Caco-2 (cell line): Measurements from ENCODE around the gene OR52N5. TPM values are rescaled to one million over a fixed set of nuclear protein-coding genes. Genes with fewer than 3 reads are reported as not detected.

ENCODE experiments used
- BruUV-seq: library from RNA; stranded (reverse); fragments of 400-500 nt; replicated peaks from 2 replicates; lab custom pipeline; 2021; lab: Mats Ljungman, UMichigan
- CTCF ChIA-PET: fragments of 300-600 bp; sonication (Branson Sonifier 250); formaldehyde crosslinking; loops from one replicate; lab custom pipeline; 2022; ENCODE audit warnings: antibody characterized with exemption; lab: Charles Lee
- POLR2A ChIA-PET: fragments of 300-600 bp; sonication (Branson Sonifier 250); formaldehyde crosslinking; loops from one replicate; lab custom pipeline; 2022; ENCODE audit warnings: antibody characterized with exemption; lab: Charles Lee
- DNase-seq, 2 experiments: peaks; one replicate each; pipeline versions ENCODE4 v3.0.0 to v3.0.0-alpha.2; 2020 to 2022
- H3K27me3 ChIP-seq: replicated peaks from 2 replicates; pipeline ENCODE4 v1.6.0; 2011; ENCODE audit warnings: low read length; ENCODE audit not compliant: control insufficient read depth, insufficient read depth
- H3K36me3 ChIP-seq: 2 replicates; pipeline ENCODE4 v1.5.1; 2011; ENCODE audit warnings: low read length; ENCODE audit not compliant: control insufficient read depth, insufficient read depth
- H3K4me1 ChIP-seq: fragments of 250-450 bp; sonication (Bioruptor Pico); 2 replicates; pipeline ENCODE4 v1.5.1; 2020; ENCODE audit warnings: mild to moderate bottlenecking
- H3K4me3 ChIP-seq: 2 replicates; pipeline ENCODE4 v1.5.1; 2011; ENCODE audit warnings: low read depth, mild to moderate bottlenecking, control low read depth, low read length
- H3K9me3 ChIP-seq: fragments of 250-450 bp; sonication (Bioruptor Pico); 2 replicates; pipeline ENCODE4 v1.5.1; 2020; ENCODE audit warnings: mild to moderate bottlenecking, moderate library complexity
- H3K27ac Mint-ChIP-seq: one replicate; pipeline ENCODE4 v1.8.0; 2022; ENCODE audit warnings: mixed read lengths; ENCODE audit not compliant: unreplicated experiment
- H3K27me3 Mint-ChIP-seq: one replicate; pipeline ENCODE4 v1.8.0; 2022; ENCODE audit warnings: mixed read lengths; ENCODE audit not compliant: insufficient read depth, unreplicated experiment
- H3K36me3 Mint-ChIP-seq: one replicate; pipeline ENCODE4 v1.8.0; 2022; ENCODE audit warnings: mild to moderate bottlenecking, mixed read lengths; ENCODE audit not compliant: insufficient read depth, unreplicated experiment
- H3K4me1 Mint-ChIP-seq: one replicate; pipeline ENCODE4 v1.8.0; 2022; ENCODE audit warnings: low read depth, mixed read lengths; ENCODE audit not compliant: unreplicated experiment
- H3K4me3 Mint-ChIP-seq: one replicate; pipeline ENCODE4 v1.8.0; 2022; ENCODE audit warnings: mild to moderate bottlenecking, moderate library complexity, mixed read lengths; ENCODE audit not compliant: unreplicated experiment
- H3K9me3 Mint-ChIP-seq: one replicate; pipeline ENCODE4 v1.8.0; 2022; ENCODE audit warnings: mixed read lengths; ENCODE audit not compliant: unreplicated experiment
- CTCF ChIP-seq, 2 experiments: fragments of 200-600 bp in 1 of 2; IDR thresholded peaks; 1 replicate in 1 of 2; 2 replicates in 1 of 2; pipeline versions ENCODE4 v1.5.1 to v1.8.0; 2011 to 2022; ENCODE audit warnings: antibody characterized with exemption in 1 of 2, control low read depth in 1 of 2, inconsistent platforms in 1 of 2, low read depth in 1 of 2, low read length in 1 of 2, mild to moderate bottlenecking in 1 of 2, moderate library complexity in 1 of 2; ENCODE audit not compliant: insufficient read depth in 1 of 2, severe bottlenecking in 1 of 2, unreplicated experiment in 1 of 2
- intact Hi-C: fragments of 100-400 bp; cut with micrococcal nuclease; formaldehyde crosslinking; loops from one replicate; pipeline ENCODE4 v1.10.0; 2022; ENCODE audit not compliant: unreplicated experiment
- total RNA-seq: library from RNA; stranded (reverse); gene quantifications from 2 replicates; pipeline ENCODE4 v1.2.3, GENCODE V29; 2022

Gene OR52N5
- total RNA-seq, 1 experiment from 2014 or later, result not detected

- Mint-ChIP-seq H3K4me3 (no peak overlapping the region), H3K36me3 (no peaks in the 10 kb centered on the region), H3K27ac (no peak overlapping the region), H3K4me1 (no peaks in the 10 kb centered on the region), H3K9me3 (no peaks in the 10 kb centered on the region), H3K27me3 (peaks cover 12% of the 10 kb centered on the region)
- POLR2A ChIA-PET, result no interaction called here
- H3K9me3 ChIP-seq, result peaks cover 5% of the 10 kb centered on the region; the same call in 1 of the 2 replicates
- no TSS peak for BruUV-seq
- no peaks in the 10 kb centered on the region for H3K27me3 ChIP-seq
- H3K4me1 ChIP-seq, result no peaks in the 10 kb centered on the region
- H3K4me3 ChIP-seq, result no peak overlapping the region
- DNase-seq, result no peak
- no peaks in the 10 kb centered on the region for H3K36me3 ChIP-seq
- intact Hi-C loops, result no loop called here
- no peak for TF ChIP-seq CTCF (IDR thresholded peaks at IDR 0.05; ENCODE audit: insufficient read depth in 1 of 2, low read depth in 1 of 2, low read length in 1 of 2, severe bottlenecking in 1 of 2, unreplicated experiment in 1 of 2)
- CTCF ChIA-PET, result no interaction called here
These were observed 44.7 kb downstream of the OR52N5 start for GRCh38 chr11:5738431-5738830.

GRCh38 chr11:5737670-5738392 lies 45.3 kb downstream of the OR52N5 start:
- ChIA-PET POLR2A (no interaction called here), CTCF (no interaction called here)
- Histone ChIP-seq H3K36me3 (no peaks in the 10 kb centered on the region), H3K4me1 (no peaks in the 10 kb centered on the region), H3K9me3 (peaks cover 5% of the 10 kb centered on the region; the same call in 1 of the 2 replicates), H3K4me3 (no peak overlapping the region), H3K27me3 (no peaks in the 10 kb centered on the region)
- Mint-ChIP-seq H3K4me1 (no peaks in the 10 kb centered on the region), H3K27me3 (peaks cover 9% of the 10 kb centered on the region), H3K4me3 (no peak overlapping the region), H3K27ac (no peak overlapping the region), H3K9me3 (no peaks in the 10 kb centered on the region), H3K36me3 (no peaks in the 10 kb centered on the region)
- intact Hi-C loops, result no loop called here
- BruUV-seq, result no TSS peak
- TF ChIP-seq CTCF (IDR thresholded peaks at IDR 0.05; ENCODE audit: insufficient read depth in 1 of 2, low read depth in 1 of 2, low read length in 1 of 2, severe bottlenecking in 1 of 2, unreplicated experiment in 1 of 2), result no peak
- DNase-seq, result no peak

- DNase-seq, result no peak
- H3K9me3 ChIP-seq, result peaks cover 4% of the 10 kb centered on the region; the same call in 1 of the 2 replicates
- H3K36me3 ChIP-seq, result no peaks in the 10 kb centered on the region
- no peaks in the 10 kb centered on the region for H3K36me3 Mint-ChIP-seq
- ChIA-PET CTCF (no interaction called here), POLR2A (no interaction called here)
- intact Hi-C loops, result no loop called here
- no peaks in the 10 kb centered on the region for H3K9me3 Mint-ChIP-seq
- H3K27me3 Mint-ChIP-seq, result peaks cover 6% of the 10 kb centered on the region
- H3K4me3 ChIP-seq, result no peak overlapping the region
- no TSS peak for BruUV-seq
- no peak overlapping the region for H3K27ac Mint-ChIP-seq
- H3K4me3 Mint-ChIP-seq, result no peak overlapping the region
- no peaks in the 10 kb centered on the region for H3K4me1 ChIP-seq
- H3K27me3 ChIP-seq, result no peaks in the 10 kb centered on the region
- no peaks in the 10 kb centered on the region for H3K4me1 Mint-ChIP-seq
- TF ChIP-seq CTCF (IDR thresholded peaks at IDR 0.05; ENCODE audit: insufficient read depth in 1 of 2, low read depth in 1 of 2, low read length in 1 of 2, severe bottlenecking in 1 of 2, unreplicated experiment in 1 of 2), result no peak
These were observed 46.1 kb downstream of the OR52N5 start for GRCh38 chr11:5737091-5737490.
